Measurements from ENCODE around the gene MATR3. TPM values are rescaled to one million over a fixed set of nuclear protein-coding genes. Genes with fewer than 3 reads are reported as not detected.

Gene MATR3
- total and polyA plus RNA-seq, 2 of the 4 experiments (the other 2 are of a cell fraction): 81.4 to 367 TPM

- no peak overlapping the region for H3K14ac ChIP-seq (replicated peaks; ENCODE audit: low read depth, low read length)
- H3K23ac ChIP-seq (ENCODE audit: low read depth, low read length): no peak overlapping the region
- H4K5ac ChIP-seq (ENCODE audit: low read depth, low read length): no peak overlapping the region
- WGBS, 2 experiments (ENCODE audit: extremely low coverage in 2 of 2, insufficient read length in 1 of 2): no CpG with 5 or more reads among the region's 2 CpGs
- ATAC-seq (ENCODE audit: low read depth) (no peak), DNase-seq (no peak)
- no peak overlapping the region for H3K4me3 ChIP-seq (ENCODE audit: insufficient read depth, low read depth, low read length)
- H4K91ac ChIP-seq (ENCODE audit: insufficient read depth, low read depth, low read length): no peak overlapping the region
- H3K9ac ChIP-seq (ENCODE audit: low read depth, low read length): no peak overlapping the region
- dilution Hi-C loops (cut with HindIII; ENCODE audit: low sequenced_read_pairs, unreplicated experiment): no loop called here
- H4K8ac ChIP-seq (ENCODE audit: low read depth in 2 of 2, low read length in 2 of 2): no peak overlapping the region
- H3K4me2 ChIP-seq (ENCODE audit: low read depth, low read length): no peak overlapping the region
- peaks cover 10% of the 10 kb centered on the region; the same call in 1 of the 2 replicates for H4K20me1 ChIP-seq (ENCODE audit: insufficient read depth, low read length)
- no peak overlapping the region for H2BK5ac ChIP-seq (ENCODE audit: low read depth, low read length, poor library complexity, severe bottlenecking)
- no TSS peak for BruUV-seq (replicated peaks)
- POLR2A ChIA-PET (ENCODE audit: unreplicated experiment): no interaction called here
- no peak overlapping the region for H3K27ac ChIP-seq (ENCODE audit: insufficient read depth, low read length)
- in situ Hi-C loops (cut with MboI; ENCODE audit: low sequenced_read_pairs): no loop called here
- no peak overlapping the region for H2AK5ac ChIP-seq (ENCODE audit: low read depth, low read length)
- peaks cover 6 to 21% of the 10 kb centered on the region in 2 experiments; a peak in 3 of 4 replicates for H3K79me1 ChIP-seq (ENCODE audit: low read depth in 1 of 2, low read length in 2 of 2)
- H2BK15ac ChIP-seq (ENCODE audit: low read depth, low read length): no peak overlapping the region
- no peak overlapping the region for H3K18ac ChIP-seq (ENCODE audit: low read depth, low read length)
- H3K9me3 ChIP-seq (ENCODE audit: control insufficient read depth, insufficient read depth, low read length): no peaks in the 10 kb centered on the region
- CTCF ChIA-PET: no interaction called here
- H3K36me3 ChIP-seq (ENCODE audit: control insufficient read depth, insufficient read depth, low read length): peaks cover 32% of the 10 kb centered on the region
- intact Hi-C loops (cut with micrococcal nuclease): no loop called here
- no peak overlapping the region for H2AFZ ChIP-seq (replicated peaks; ENCODE audit: low read length, poor library complexity)
- H2BK120ac ChIP-seq (ENCODE audit: low read depth, low read length): no peak overlapping the region
- TF ChIP-seq MXI1 (IDR thresholded peaks at IDR 0.05; ENCODE audit: borderline replicate concordance, low read depth, low read length): no peak
- no peak for TF ChIP-seq SMC3 (IDR thresholded peaks at IDR 0.05; ENCODE audit: low read depth, low read length)
- TF ChIP-seq ELK1 (IDR thresholded peaks at IDR 0.05; ENCODE audit: borderline replicate concordance, low read depth, low read length): no peak
- no peak for TF ChIP-seq RCOR1 (IDR thresholded peaks at IDR 0.05; ENCODE audit: insufficient replicate concordance, low read length)
- TF ChIP-seq RAD21 (IDR thresholded peaks at IDR 0.05; ENCODE audit: low read length): no peak
- TF ChIP-seq POLR2A (IDR thresholded peaks at IDR 0.05; ENCODE audit: low read depth, low read length): no peak
- no peak for TF ChIP-seq CTCF (conservative IDR thresholded peaks at IDR 0.05; ENCODE audit: low read depth, low read length)
- TF ChIP-seq FOS (IDR thresholded peaks at IDR 0.05; ENCODE audit: low read depth, low read length): no peak
- H2BK20ac ChIP-seq (ENCODE audit: low read depth, low read length): no peak overlapping the region
- no peaks in the 10 kb centered on the region for H3K27me3 ChIP-seq (ENCODE audit: control insufficient read depth, insufficient read depth, low read length)
- peaks cover 22% of the 10 kb centered on the region for H3K9me1 ChIP-seq (ENCODE audit: insufficient read depth, low read length)
- H2AK9ac ChIP-seq (replicated peaks; ENCODE audit: low read depth, low read length, poor library complexity): no peak overlapping the region
- peaks cover 6% of the 10 kb centered on the region; the same call in 1 of the 2 replicates for H3K4me1 ChIP-seq (ENCODE audit: control insufficient read depth, insufficient read depth, low read length)
- H3K56ac ChIP-seq (ENCODE audit: extremely low read depth, insufficient read depth, low read length): no peak overlapping the region
- H3K4ac ChIP-seq (ENCODE audit: low read depth, low read length): no peak overlapping the region
These were observed 81.4 kb downstream of the MATR3 start for GRCh38 chr5:139374909-139375308.

Data from IMR-90 (cell line).